Kidney epithelial cell (primary cell): ENCODE results near the gene CCDC197. TPM values are rescaled to one million over a fixed set of nuclear protein-coding genes. Genes with fewer than 3 reads are reported as not detected.

ENCODE experiments used
- DNase-seq: peaks from one replicate; pipeline ENCODE4 v3.0.0-alpha.2; 2010; ENCODE audit warnings: low read depth
- H3K27me3 ChIP-seq: 2 replicates; pipeline ENCODE4 v1.6.0; 2011; ENCODE audit warnings: low read length; ENCODE audit not compliant: control insufficient read depth, insufficient read depth
- H3K36me3 ChIP-seq: 2 replicates; pipeline ENCODE4 v1.5.1; 2011; ENCODE audit warnings: low read length; ENCODE audit not compliant: control insufficient read depth, insufficient read depth
- H3K4me3 ChIP-seq: 2 replicates; pipeline ENCODE4 v1.5.1; 2011; ENCODE audit warnings: low read depth, mild to moderate bottlenecking, control low read depth, low read length
- total RNA-seq: library from RNA; depleted of rRNA; stranded (reverse); fragments of >200 nt; gene quantifications from 2 replicates; pipeline ENCODE4 v1.2.3, GENCODE V29; 2015
- TF ChIP-seq, protein P1 (sequence below): IDR thresholded peaks from 2 replicates; pipeline ENCODE4 v1.5.1; 2011; ENCODE audit warnings: mild to moderate bottlenecking, moderate library complexity, low read length, control low read depth, inconsistent platforms; ENCODE audit not compliant: insufficient read depth, poor library complexity, severe bottlenecking

The CCDC197 gene
- total RNA-seq, 1 donor from 2014 or later, result not detected

DNA sequence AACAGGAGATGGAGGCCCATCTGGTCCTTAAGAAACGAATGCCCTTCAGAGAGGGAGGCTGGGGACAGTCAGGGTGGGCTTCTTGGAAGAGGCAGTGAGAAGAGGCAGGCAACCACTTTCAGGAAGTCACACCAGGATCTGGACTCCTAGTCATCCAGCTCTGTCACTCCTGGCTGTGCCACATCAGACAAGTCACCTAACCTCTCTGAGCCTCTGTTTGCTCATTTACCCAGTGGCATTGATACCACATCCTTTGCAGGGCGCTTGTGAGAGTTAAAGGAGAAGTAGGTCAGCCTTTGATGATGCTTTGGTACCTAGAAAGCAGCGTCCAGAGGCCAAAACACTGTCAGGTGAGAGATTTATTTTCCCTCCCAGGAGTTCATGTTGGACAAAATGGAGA is 11.1 kb downstream of the CCDC197 start:
- no peaks in the 10 kb centered on the region for H3K36me3 ChIP-seq
- peaks cover 5% of the 10 kb centered on the region for H3K27me3 ChIP-seq
- no peak for DNase-seq
- TF ChIP-seq, protein P1, sequence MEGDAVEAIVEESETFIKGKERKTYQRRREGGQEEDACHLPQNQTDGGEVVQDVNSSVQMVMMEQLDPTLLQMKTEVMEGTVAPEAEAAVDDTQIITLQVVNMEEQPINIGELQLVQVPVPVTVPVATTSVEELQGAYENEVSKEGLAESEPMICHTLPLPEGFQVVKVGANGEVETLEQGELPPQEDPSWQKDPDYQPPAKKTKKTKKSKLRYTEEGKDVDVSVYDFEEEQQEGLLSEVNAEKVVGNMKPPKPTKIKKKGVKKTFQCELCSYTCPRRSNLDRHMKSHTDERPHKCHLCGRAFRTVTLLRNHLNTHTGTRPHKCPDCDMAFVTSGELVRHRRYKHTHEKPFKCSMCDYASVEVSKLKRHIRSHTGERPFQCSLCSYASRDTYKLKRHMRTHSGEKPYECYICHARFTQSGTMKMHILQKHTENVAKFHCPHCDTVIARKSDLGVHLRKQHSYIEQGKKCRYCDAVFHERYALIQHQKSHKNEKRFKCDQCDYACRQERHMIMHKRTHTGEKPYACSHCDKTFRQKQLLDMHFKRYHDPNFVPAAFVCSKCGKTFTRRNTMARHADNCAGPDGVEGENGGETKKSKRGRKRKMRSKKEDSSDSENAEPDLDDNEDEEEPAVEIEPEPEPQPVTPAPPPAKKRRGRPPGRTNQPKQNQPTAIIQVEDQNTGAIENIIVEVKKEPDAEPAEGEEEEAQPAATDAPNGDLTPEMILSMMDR, result no peak
- H3K4me3 ChIP-seq, result no peak overlapping the region

DNA sequence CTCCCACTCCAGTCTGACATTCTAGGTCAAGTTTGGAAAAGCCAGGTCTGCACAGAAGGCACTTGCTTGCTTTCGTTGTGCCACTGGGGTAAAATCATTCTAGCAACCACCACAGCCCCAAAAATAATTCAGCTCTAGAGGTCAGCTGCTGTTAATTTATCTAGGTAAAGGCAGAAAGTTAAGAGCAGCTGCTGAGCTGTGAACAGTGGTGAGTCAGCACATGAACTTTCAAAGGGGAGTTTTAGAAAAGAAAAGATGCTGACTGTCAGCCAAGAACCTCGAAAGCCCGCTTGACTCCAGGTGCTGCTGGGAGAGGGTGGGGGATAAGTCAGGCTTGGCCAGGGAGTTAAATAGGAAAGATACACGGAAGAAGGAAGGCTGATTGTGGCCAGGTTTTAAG is 12.7 kb downstream of the CCDC197 start:
- DNase-seq, result peak; percentile 75
- Histone ChIP-seq H3K27me3 (peaks cover 3% of the 10 kb centered on the region), H3K36me3 (no peaks in the 10 kb centered on the region), H3K4me3 (no peak overlapping the region)
- TF ChIP-seq, protein P1, result no peak

DNA sequence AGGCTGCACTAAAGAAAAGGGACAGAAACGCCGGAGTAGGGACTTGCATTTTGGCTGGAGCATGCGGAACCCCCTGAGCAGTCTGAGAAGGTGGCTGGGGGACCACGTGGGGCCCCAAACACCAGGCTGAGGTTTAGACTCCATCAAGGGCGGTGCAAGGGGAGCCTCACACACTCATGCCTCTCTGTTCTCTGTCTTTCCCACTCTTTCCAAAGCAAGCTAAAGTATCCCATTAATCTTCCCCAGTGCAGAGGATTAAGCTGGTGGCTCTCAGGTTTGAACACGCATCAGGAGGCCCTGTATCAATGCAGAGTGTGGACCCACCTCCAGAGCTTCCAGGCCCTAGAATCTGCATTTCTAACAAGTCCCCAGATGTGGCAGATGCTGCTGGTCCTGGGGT is 13.5 kb downstream of the CCDC197 start:
- DNase-seq, result no peak
- Histone ChIP-seq H3K4me3 (no peak overlapping the region), H3K36me3 (no peaks in the 10 kb centered on the region), H3K27me3 (no peaks in the 10 kb centered on the region)
- TF ChIP-seq, protein P1, result no peak

DNA sequence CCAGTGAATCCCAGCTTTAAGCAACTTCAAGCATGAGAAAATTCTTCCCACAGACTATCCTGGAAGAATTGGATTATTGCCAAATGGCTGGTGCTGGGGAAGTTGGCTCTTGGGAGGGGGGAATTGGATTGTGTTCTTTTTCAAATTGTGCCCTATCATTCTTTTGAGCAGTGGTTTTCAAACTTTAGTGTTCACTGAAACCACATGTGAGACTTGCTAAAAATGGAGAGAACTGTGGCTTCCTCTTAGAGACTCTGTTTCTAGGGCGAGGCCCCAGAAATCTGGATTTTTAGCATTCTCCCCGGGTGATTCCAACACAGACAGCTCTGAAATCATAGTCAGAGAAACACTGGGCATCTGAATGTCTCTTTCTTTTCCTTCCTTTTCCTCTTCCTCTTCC is 14.7 kb downstream of the CCDC197 start:
- TF ChIP-seq, protein P1, result no peak
- DNase-seq, result no peak
- no peaks in the 10 kb centered on the region for H3K27me3 ChIP-seq

DNA sequence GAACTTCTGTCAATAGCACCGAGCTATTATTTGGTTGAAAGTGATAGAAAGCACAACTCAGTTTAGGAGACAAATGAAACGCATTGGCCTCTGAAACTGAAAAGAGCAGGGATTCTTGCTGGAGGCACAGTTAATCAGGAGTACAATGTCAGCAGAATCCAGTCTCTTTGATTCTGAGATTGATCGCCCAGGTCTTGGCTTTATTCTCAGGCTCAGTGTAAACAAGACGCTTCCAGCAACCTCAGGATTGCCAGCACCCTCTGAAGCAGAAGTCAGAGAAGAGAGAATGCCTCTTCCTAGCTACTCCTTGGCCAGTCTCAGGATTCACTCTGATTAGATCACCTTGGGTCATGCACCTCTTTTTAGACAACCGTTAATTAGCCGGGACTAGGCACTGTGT is 17.3 kb downstream of the CCDC197 start:
- no peaks in the 10 kb centered on the region for H3K27me3 ChIP-seq
- TF ChIP-seq, protein P1, result no peak

More for the DNA sequence above, 14.7 kb downstream of the CCDC197 start:
- H3K4me3 ChIP-seq, result no peak overlapping the region
- H3K36me3 ChIP-seq, result no peaks in the 10 kb centered on the region

DNA sequence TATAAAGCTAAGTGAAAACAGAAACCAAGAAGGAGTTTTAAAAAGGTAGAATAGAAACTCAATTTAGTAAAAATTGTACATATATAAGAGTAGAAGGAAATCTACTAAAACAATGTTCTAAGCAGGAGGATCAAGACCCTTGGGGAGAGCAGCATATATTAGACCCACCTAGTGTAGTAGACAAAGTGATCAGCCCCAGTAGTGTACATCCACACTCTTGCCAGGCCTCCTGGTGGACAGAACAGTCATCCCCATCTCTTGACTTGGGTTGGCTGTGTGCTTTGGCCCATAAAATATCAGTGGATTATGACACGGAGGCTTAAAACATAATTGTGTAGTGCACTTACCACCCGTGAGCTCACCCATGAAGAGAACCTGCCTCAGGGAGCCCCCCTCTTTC is 18.1 kb downstream of the CCDC197 start:
- TF ChIP-seq, protein P1, result no peak
- no peaks in the 10 kb centered on the region for H3K27me3 ChIP-seq
- no peak for DNase-seq
- H3K4me3 ChIP-seq, result no peak overlapping the region
- no peaks in the 10 kb centered on the region for H3K36me3 ChIP-seq

More for the DNA sequence above, 17.3 kb downstream of the CCDC197 start:
- DNase-seq, result no peak
- Histone ChIP-seq H3K36me3 (no peaks in the 10 kb centered on the region), H3K4me3 (no peak overlapping the region)
